GM21367 (cell line): ENCODE measurements around the gene TCF4.

ENCODE experiments used
- ATAC-seq: cut with Tn5 transposase; IDR thresholded peaks from one replicate; pipeline ENCODE4 v1.9.1; 2021; ENCODE audit not compliant: unreplicated experiment

The TCF4 gene

DNA sequence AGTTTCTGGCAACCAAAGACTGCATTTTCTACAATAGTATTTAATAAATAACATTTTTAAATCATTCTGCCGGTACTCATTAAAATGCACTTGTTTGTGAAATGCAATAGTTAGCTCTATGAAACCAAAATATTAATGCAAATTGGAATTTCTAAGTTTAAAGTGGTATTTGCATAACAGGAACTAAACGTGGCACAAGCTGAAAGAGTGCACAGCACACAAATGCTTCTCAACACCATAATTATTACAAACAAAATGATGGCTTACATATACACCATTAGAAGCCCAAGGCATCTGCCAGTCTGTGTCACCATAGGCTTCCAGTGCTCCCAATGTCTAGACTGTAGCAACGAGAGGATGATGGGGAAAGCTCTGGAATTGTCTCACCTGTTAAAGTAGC is 280.5 kb downstream of the TCF4 start:
- ATAC-seq = peak; percentile 44

DNA sequence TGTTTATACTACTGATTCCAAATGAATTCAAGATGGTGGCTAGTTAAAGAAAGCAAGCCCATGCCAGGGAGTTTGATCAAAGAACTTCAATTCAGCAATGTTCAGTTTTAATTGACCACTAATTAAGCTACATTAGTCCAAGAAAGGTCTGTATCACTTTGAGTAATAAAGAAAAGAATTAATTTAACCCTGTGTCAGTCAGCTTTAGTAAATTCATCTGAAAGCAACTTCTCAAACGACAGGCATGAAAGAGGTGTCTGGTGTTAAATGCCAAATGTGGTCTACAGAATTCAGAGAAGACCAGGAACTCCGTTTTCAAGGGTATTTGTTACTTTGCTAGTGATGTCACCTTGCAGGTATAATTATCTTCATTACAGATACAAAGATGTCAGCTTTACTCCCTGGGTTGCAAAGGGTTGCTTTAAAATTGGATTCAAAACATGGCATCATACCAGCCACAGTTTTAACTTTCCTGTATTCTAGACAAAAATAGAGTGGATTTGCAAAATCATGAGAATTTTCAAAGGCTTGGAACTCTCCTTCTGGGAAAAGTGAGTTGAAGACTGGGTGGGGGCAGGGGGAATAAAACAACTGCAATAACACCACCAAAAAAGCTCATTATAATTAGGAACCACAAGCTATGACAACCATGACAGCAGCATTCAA is 281.5 kb downstream of the TCF4 start:
- no peak for ATAC-seq

DNA sequence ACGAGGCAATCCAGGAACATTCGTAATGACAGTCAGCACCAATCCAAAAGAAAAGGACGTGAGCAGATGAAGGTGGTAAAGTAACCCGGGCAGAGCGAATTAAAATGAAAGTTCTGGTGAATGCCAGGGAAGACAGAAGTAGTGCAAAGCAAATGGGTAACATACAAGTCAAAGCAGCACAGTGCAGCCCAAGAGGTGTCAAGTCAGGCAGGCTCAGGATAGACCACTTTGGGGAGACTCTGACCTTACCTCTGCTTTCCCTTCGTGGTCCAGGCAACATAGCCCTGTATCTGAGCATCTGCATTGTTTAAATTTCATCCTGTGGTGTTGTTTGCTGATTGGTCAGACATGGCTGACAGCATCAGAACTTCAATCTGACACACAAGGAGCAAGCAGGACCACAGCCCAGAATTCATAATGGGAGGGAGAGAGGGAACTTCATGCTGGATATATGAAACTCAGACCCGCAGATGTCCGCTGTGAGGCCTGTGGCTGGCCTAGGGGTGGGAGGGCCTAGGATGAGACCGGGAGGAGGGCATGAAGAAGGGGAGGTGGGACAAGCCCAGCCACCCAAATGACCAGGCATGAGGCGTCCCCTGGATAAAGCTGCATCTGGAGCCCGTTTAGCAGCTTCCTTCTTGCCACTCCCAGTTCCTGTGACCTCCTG is 285.7 kb downstream of the TCF4 start:
- no peak for ATAC-seq

DNA sequence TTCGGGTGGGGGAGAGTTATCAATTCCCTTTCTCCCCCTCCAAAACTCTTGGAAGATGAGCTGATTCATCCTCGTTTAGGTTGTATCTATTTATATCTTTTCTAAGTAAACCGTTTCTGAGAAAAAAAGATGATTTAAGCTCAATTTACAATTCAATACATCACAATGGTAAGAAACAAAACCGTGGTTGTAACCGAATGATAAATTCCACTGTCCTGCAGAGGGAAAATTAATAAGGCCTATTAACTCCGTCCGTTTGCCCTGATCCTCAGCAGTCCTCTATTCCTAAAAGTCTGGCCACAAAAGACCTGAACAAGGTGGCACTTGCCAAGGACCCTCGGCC is 286.2 kb downstream of the TCF4 start:
- no peak for ATAC-seq

DNA sequence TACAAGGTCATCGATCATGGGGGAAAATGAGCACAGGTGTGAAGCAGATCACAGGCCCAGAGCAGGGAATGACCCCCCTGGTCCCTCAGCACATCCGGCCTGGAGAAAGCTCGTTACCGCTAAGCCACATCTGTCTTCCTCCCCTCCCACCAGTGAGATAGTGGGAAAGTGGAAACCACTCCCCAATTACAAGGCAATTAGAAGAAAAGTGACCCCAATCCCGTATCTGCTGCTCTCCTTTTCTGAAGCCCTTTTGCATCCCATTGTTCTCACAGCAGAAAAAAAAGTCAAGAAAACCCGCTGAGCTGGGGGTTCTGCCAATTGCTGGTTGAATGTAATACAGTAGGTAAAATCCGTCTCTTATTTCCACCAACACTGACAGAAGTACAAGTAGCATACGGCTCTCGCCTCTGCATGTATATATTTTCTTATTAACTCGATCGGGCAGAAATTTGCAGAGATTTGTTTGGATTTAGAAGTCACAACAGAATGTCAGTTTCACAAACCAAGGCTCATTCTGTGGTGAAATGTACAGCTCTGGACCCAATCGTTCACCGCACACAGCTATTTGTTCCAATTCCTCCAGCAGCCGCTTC is 287.0 kb downstream of the TCF4 start:
- no peak for ATAC-seq

DNA sequence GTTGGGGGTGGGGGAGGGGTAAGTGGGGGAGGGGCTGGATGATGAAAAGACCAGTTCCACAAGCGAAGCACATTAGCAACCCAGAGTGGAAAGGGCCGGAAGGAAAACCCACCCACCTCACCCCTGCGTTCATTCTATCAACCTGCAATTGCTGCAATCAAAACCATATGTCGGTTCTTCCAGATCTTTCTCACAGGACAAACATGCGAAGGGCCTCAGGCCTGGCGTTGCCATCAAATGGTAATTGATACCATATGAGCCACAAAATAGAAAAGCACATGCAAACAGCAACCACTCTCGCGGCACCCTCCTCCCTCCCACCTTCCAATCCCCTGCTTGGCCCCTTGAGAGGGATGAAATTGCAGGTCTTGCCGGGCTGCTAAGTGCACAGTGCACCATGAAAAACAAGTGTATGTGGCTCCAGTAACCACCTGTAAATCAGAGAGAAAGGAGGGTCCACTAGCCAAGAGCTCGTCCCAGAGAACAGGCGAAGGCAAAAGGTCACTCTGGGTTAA is 287.5 kb downstream of the TCF4 start:
- ATAC-seq = no peak

DNA sequence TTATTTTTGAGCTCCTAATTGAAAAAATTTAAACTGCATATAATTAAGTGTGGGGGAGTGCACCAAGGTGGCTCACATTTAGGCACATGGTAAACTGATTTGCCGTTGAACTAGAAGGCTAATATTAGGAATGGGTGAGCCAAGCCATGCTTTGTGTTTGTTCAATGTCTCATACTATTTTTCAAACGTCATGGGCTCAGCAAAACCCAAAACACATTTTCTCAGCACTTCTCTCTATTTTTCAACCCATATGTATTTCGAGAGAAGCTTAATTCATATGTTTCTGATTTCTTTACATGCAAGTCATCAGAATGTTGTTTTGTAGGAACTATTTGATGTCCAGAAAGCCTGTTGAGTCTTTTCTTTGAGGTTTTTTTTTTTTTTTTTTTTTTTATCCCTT is 291.2 kb downstream of the TCF4 start:
- ATAC-seq = no peak

DNA sequence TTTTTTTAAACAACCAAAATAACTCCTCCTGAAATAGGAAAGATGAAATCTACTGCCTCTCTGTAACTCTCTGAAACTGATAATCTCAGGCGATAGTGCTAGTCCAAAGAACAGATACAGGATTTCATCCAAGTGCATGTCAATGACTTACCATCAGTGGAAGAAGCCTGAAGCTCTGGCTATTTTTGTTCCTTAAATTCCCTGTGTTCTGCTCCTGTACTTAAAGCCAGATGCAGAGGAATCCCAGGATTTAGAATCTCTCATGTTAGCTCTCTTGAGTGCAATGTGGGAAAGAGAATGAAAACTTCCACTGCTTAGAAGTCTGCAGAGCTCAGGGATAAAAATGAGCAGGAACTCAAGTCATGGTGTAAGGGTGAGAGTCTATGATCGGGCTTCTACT is 291.9 kb downstream of the TCF4 start:
- ATAC-seq = no peak

DNA sequence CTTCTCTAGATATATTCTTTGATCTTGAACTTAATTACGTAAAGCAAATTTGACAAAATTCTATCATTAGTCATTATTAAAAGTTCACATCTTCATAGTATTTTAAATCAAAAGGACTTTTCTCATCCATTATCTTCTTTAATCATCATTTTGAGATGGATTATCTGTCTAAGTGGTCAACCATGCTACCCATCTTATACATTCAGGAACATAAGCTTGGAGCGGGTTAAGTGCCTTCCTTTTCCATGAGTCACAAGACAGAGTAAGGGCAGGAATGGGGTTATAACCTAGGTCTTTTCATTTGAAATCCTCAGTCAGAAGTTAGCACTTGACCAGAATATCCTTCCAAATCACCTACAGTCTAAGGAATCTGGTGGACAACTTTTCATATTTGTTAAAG is 297.1 kb downstream of the TCF4 start:
- no peak for ATAC-seq

DNA sequence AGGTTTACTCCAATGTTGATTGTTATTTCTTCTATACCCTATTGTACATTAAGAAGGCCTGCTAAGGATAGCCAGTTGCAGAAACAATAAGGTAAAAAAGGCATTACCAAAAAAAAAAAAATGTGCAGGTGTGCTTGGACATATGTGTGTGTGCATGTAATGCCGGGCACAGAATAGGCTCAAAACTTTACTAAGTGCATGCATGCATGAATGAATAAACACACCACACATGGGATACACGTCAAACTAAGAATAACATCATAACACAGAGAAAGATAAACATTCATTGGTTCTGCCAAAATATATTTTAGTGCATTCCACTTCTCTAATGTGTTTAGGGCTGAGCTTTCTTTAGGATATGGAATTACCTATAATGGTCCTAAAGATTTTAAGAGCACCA is 298.2 kb downstream of the TCF4 start:
- no peak for ATAC-seq

DNA sequence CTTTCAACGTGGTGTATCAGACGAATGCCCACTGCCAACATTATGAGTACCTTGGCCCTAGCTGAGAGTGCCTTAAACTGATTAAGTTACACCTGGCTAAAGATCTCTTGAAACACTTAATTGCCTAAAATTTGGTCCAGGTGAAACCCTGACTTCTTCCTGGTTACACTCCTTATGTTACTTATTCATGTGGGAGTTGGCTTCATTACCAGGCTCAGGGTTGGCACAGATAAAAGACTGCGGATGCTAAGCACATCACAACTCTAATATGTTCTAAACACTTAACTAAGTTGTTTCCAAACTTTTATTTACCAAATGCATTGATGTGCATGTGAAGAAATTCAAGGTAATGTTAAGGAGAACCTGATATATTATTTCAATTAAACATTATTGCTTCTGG is 298.9 kb downstream of the TCF4 start:
- no peak for ATAC-seq

DNA sequence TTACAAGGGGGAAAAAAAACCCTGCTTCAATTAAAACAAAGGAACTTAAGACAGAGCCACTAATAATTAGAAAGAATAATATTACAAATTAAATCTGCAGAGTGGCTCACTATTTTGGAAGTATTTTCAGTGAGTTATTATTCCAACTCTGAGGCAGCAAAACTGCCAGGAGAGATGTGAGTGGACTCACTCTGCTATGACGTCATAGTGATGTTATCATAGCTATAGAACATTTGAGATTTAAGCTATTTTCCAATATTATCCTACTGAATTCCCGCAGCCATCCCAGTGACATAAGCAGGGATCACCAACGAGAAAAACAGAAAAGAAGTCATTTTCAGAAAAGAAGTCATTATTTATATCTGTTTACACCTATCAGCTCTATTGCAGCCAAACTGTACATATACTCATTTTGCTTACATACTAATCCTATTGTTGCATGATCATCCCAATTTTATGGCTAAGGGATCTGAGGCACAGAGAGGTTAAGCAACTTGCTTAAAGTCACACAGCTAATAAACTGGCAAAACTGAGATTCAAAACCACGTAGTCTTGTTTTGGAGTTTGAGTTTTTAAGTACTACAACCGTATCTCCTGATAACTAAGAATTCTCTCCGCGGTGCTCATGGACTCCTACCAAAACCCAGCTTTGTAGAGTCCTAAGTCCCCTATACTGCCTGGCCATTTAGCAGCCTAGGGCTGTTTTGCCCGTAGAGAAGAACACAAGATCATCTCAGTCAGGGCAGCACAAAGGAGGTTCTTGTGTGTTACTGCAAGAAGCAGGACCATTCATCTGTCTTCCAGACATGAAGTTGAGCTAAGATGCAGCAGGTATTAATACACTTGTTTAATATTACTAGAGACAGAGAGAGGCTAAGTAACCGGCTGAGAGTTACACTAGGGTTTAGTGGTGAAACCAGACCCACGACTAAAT is 299.8 kb downstream of the TCF4 start:
- ATAC-seq = no peak

DNA sequence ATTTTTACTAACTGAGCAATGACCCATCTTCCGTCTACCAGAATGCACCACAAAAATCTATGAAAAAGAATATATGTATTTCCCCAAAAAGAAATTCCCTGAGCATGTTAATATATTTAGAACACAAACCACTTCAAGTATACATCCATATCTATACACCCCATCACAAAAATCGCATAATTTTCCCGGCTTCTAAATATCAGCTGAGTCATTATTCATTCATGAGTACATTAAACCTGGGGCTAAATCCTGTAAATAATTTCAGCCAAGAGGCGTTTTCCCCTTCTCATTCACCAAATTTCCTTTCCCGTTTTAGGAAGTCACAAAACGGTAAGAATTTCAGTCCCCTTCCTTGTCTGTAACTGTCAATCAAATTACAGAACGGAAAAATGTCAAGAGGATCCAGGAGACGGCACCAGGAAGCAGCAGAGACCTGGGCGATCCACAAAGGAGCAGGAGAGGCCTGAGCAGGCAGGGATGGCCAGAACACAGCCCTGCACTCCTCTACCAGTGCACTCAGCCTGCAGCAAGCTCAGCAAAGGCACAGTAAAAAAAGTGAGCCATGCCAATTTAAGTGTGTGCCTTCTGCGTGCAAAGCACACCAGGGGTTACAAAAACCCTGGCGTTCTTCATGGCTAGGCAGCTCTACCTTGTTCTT is 300.7 kb downstream of the TCF4 start:
- ATAC-seq = no peak

DNA sequence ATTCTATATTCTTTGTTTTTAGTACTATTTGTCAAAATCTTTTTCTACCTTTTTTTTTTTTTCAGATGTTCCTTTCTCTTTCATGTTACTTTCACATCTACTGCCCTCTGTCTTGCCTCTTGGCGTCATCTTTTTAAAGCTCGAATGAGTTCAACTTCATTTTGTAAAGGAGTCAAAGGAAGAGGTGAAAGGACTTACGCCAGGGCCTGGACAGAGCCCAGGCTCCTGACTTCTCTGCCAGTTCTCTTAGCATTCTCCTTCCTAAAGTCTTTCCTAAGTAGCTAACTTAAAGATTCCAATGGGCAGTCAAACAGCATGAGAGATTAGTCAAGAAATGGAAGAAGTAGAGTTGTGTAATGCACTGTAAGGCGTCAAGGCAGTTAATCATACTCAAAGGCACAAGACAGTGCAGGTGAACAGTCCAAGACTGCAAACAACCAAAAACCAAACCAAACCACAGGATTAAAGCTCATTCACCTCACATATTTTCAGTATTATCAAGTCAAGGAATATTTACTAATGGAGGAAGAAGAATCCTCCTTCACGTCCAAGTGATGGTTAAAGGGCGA is 301.7 kb downstream of the TCF4 start:
- no peak for ATAC-seq

DNA sequence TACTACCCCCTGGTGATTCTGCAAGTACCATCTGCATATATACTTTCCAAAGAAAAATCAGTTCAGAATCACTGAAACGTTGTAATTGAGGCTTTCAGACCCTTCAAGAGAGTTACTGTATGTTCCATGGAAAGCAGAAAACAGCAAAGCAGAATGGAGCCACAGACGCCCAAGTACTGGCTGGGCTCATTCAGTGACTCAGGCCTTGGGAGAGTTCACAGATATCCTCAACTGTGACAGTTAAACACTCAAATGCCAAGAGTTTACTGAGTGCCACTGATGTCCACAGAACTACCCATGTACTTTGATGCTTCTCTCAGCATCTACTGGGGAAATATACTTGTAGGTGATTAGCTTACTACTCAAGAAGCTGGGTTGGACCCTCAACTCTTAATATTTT is 303.4 kb downstream of the TCF4 start:
- no peak for ATAC-seq

DNA sequence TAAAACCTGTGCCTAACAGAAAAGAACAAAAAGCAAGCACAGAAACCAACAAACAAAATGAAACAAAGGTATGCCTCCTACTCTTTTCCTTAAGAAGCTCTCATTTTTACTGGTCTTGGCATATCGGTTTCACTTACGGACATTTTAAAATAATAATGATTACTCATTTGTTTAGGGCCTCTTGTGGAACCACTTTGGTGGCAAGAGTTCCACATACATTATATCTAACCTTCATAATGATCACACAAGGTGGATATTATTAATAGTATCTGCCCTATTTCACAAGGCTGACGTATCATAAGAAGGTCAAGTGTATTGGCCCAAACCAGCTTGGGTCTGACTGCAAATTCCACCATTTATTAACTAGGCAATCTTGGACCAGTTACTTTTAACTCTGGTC is 304.7 kb downstream of the TCF4 start:
- ATAC-seq = no peak

DNA sequence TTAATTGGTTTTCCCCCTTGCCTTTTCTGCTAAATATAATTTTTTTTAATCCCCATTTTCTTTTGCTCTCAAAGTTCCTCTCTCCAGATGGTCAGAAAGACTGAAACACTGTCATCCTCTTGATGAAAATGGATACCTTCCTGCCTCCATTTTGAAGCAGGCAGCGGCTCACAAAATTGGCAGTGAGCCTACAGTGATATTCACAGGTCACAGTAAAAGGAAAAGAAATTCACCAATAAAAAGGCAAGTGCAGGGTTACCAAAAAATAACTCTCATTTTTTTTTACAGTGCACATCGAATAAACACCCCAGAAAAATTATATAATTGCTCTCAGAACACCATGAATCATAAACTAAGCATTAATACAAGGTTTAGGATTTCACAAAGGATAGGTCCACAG is 307.5 kb downstream of the TCF4 start:
- ATAC-seq = no peak

DNA sequence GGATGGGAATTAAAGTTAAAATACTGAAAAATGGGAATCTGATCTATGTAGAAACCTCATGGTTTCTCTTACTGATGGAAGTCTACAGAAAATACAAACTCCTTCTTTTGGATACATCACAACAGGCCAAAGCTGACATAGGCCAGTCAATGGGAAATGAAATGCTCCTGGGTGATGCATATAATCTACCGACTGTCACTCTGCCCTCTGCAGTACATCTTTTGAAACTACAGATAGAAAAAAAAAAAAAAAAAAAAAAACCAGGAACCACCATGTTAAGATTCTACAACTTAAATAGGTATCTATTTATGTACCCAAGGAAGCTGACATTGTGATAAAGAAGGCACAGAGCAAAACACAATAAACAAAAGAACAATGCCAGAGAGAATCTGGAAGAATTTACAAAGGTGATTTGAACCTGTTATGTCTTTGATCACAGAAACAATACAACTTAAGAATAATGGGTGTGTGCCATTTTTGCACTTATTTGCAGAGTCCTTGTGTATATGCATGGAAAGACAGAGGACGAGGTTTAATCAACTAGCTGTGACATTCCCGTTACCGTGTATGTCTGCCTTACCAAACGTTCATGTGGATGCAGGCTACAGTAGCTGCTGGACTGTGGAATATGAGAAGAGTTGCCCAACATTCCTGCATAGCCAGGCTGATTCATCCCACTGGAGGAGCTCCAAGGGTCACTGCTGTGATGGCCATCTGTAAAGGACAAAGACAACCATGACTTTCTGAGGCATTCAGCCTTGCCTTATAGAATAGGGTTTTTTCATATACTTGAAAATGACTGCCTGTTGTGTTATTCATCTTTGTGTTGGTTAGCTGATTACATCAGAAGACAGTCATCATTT is 312.7 kb downstream of the TCF4 start:
- no peak for ATAC-seq

DNA sequence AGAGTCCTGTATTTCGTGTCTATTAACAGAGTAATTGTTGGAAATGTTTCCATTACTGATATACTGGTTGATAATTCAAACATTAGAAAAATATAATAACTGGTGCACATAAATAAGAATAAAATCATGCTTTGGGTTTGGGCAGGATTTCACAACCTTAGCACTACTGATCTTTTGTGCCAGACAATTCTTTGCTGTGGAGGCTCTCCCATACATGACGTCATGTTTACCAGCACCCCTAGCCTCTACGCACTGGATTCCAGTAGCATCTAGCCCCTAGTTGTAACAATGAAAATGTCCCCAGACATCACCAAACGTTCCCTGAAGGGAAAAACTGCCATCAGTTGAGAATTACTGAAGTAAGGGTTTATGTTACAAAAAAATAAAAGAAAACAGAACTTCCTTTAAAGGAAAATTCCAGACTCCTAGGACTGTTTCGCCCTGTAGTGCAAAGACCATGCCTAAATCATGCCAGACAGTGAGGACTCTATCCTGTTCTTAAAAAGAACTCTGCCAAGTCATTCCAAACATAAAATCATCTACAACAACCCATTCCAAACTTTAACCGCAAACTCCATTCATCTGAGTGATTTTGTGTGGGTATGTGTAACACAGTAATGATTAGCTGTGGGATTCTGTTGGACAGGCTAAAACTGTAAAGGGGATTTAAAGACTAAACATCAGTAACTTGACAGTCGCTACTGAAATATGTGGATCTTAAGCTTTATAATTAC is 315.3 kb downstream of the TCF4 start:
- ATAC-seq = no peak
